SH-SY5Y (cell line): ENCODE data around the gene FAM81A.

Source experiments
- GATA2 ChIP-seq: IDR thresholded peaks from 2 replicates; pipeline ENCODE4 v1.6.1; 2011; ENCODE audit warnings: mild to moderate bottlenecking, low read depth, low read length
- GATA3 ChIP-seq: IDR thresholded peaks from 2 replicates; pipeline ENCODE4 v1.6.1; 2011; ENCODE audit warnings: low read depth, mild to moderate bottlenecking, low read length, moderate library complexity

DNA sequence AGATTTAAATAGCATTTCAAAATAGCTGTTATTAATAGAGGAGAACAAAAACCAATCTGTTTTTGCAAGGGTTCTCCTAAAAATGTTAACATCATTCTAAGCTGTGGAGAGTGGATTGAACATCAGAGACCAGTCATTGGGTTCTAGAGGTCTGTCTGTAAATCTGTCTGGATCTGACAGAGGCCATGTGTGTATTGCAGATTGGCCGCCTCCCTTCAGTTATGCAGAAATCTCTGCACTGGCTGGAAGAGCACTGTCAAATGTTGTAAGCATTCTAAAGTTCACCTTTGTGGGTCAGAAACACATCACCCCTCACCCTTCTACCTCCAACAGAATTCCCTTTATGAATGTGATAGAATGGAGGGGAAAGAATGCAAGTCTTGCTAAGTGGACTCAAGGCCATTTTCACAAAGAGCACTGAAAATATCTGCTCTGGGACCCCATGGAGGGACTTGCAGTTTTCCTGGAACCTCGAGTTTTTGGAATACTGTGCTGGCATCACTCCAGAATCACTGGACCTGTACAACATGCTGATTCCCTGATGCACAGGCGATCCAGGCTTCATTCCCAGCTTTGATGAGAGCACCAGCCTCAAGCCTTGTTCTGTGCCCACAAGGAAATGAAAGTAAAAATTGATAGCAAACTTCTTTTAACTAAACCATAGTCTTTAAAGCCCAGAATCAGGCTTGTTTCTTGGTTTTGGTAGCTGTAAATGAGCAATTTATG is 8.4 kb downstream of the FAM81A start:
- TF ChIP-seq GATA2 = no peak
- TF ChIP-seq GATA3 = no peak
